Esophagus (tissue), 2 donors: Measurements from ENCODE around the gene OSR1. TPM values are rescaled to one million over a fixed set of nuclear protein-coding genes. Genes with fewer than 3 reads are reported as not detected.
"Not testable (repeated sequence)": the region's sequence is repeated elsewhere in the genome, so short reads cannot be mapped to it uniquely, and the experiment has no call there.

Experiments used
- H3K27ac ChIP-seq, 2 donors: one replicate each; pipeline ENCODE4 v1.5.1; 2013; ENCODE audit warnings: low read depth in 2 of 2, mild to moderate bottlenecking in 2 of 2, inconsistent platforms in 1 of 2, low read length in 1 of 2, moderate library complexity in 1 of 2
- H3K27me3 ChIP-seq, 2 donors: one replicate each; pipeline ENCODE4 v1.6.1; 2013; ENCODE audit warnings: low read length in 2 of 2, control low read depth in 1 of 2, mild to moderate bottlenecking in 1 of 2; ENCODE audit not compliant: insufficient read depth in 2 of 2, control insufficient read depth in 1 of 2
- H3K36me3 ChIP-seq, 2 donors: one replicate each; pipeline ENCODE4 v1.6.1; 2013; ENCODE audit warnings: low read length in 1 of 2; ENCODE audit not compliant: control insufficient read depth in 2 of 2, insufficient read depth in 2 of 2
- H3K4me1 ChIP-seq, 2 donors: one replicate each; pipeline ENCODE4 v1.6.1; 2013; ENCODE audit warnings: low read length in 1 of 2; ENCODE audit not compliant: control insufficient read depth in 2 of 2, insufficient read depth in 2 of 2
- H3K4me3 ChIP-seq, 2 donors: one replicate each; pipeline ENCODE4 v1.5.1; 2013; ENCODE audit warnings: low read length in 2 of 2, mild to moderate bottlenecking in 2 of 2, low read depth in 1 of 2, moderate library complexity in 1 of 2
- H3K9me3 ChIP-seq, 2 donors: one replicate each; pipeline ENCODE4 v1.6.1; 2013; ENCODE audit warnings: mild to moderate bottlenecking in 2 of 2, low read depth in 1 of 2, low read length in 1 of 2, moderate library complexity in 1 of 2; ENCODE audit not compliant: control insufficient read depth in 2 of 2, insufficient read depth in 1 of 2
- WGBS, 2 donors: extraction: QIAGEN DNeasy Blood & Tissue Kit; methylation state at CpG; one replicate each; pipeline ENCODE4 v1.1.7; 2013; 5-methylcytosine and 5-hydroxymethylcytosine counted together
- polyA plus RNA-seq, 2 donors: library from polyadenylated mRNA; stranded (reverse); fragments of 200-250 nt; gene quantifications; one replicate each; pipeline ENCODE4 v1.2.3, GENCODE V29; 2013
- donor health status: healthy with polysubstance abuse.
- donor health status: Bipolar disorder and iron deficiency.

The OSR1 gene
- polyA plus RNA-seq, 2 donors: 1.1 to 1.7 TPM

DNA sequence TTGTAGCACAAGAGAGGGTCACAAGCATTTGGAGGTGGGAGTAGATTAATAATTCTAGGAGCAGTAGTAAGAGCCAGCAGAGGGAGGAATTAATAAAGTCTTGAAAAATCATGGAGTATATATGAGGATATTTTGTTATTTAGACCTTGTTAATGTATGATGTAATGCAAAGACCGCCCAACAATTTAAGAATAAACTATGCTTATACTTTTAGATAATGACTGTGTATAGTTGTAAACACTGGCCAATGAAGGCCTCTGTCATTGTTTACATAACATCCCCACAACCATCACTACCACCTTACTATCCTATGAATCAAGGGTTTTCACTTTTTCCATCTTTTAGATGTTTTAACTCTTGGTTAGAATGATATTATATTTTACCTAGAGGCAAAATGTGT is 37.6 kb downstream of the OSR1 start:
- 96 to 98% methylated on average over 1 of the region's 1 CpG for WGBS, 2 donors
- H3K27me3 ChIP-seq: no peaks in the 10 kb centered on the region
- no peaks in the 10 kb centered on the region for H3K4me1 ChIP-seq
- no peaks in the 10 kb centered on the region for H3K9me3 ChIP-seq
- H3K4me3 ChIP-seq: no peak overlapping the region
- no peaks in the 10 kb centered on the region for H3K36me3 ChIP-seq
- H3K27ac ChIP-seq: no peak overlapping the region

DNA sequence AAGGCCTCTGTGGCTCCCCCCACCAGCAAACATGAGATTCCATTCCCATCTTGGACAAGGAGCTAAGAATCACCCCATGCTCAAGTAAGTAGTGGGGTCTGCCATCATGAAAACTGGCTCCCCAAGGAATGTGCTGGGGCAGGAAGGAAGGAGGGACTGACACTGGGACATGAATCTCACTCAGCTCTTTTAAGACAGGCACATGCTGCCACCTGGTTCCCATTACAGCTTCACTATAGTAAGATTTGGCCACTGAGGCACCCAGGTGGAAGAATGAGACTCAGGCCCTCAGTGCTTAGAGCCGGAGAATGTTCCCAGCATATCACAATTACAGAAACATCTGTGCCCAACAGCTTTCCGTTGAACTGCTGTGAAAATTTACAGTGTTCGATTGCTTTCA is 38.7 kb downstream of the OSR1 start:
- Histone ChIP-seq H3K27me3 (no peaks in the 10 kb centered on the region), H3K36me3 (no peaks in the 10 kb centered on the region), H3K9me3 (no peaks in the 10 kb centered on the region), H3K4me1 (no peaks in the 10 kb centered on the region), H3K27ac (no peak overlapping the region), H3K4me3 (no peak overlapping the region)
- WGBS, 2 donors: 67 to 70% methylated on average over 3 of the region's 3 CpGs

DNA sequence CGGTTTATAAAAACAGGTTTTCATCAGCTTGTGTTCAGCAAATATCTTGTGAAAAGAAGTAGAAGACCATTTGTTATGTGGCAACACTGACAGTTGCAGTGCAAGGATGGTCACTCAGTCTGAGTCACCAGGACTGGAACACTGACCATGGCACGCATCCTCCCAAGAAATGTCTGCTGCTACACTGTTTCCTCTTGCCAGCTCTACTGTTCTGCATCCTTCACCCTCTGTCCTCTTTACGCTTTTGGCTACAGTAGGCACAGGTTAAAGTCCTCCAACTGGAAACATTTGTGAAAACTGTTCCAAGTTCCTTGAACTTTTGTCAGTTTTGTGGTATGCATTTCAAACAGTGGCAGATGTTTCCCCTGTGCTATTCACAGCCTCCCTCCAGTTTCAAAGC is 39.4 kb downstream of the OSR1 start:
- no peak overlapping the region for H3K27ac ChIP-seq
- WGBS, 2 donors: 92 to 97% methylated on average over 3 of the region's 3 CpGs
- no peak overlapping the region for H3K4me3 ChIP-seq
- no peaks in the 10 kb centered on the region for H3K4me1 ChIP-seq
- H3K36me3 ChIP-seq: no peaks in the 10 kb centered on the region
- H3K9me3 ChIP-seq: no peaks in the 10 kb centered on the region
- no peaks in the 10 kb centered on the region for H3K27me3 ChIP-seq

DNA sequence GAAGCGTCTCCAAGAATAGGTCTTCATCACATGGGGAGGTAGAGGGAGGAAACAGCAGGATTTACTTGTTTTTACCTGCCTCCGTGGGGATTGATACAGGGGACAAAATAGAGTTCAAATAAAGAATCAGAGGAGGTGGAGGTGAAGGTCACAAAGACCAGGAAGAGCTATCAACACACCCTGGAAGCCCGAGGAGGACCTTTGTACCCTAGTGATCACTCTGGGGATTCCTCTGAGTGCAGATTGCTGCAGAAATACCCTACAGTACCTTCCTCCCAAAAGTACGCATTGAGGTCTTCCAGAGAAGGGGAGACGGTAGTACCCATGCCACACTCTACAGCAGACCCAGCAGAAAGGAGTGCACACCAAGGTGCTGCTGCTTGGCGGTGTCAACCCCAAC is 44.9 kb downstream of the OSR1 start:
- Histone ChIP-seq H3K27ac (no peak overlapping the region), H3K9me3 (no peaks in the 10 kb centered on the region), H3K36me3 (no peaks in the 10 kb centered on the region), H3K4me1 (no peaks in the 10 kb centered on the region), H3K27me3 (no peaks in the 10 kb centered on the region), H3K4me3 (no peak overlapping the region)
- 89 to 91% methylated on average over 6 of the region's 6 CpGs for WGBS, 2 donors

DNA sequence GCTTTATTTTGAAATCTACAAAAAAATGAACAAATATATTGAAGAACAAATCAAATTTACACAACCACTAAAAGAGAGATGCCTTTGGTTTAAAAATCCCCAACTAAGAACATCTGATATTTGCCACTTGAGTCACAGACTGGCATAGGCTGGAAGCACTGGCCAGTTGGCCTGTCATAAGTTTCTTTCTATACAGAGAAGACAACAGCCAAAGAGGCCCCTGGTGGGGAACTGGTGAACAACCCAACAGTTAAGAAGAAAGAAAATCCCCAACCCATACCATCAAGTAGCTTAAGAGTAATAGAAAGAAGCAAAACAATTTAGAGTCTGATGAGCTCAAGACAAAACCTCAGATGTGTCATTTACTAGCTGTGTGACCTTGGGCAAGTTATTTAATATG is 45.5 kb downstream of the OSR1 start:
- Histone ChIP-seq H3K36me3 (no peaks in the 10 kb centered on the region), H3K9me3 (no peaks in the 10 kb centered on the region), H3K4me3 (no peak overlapping the region), H3K4me1 (no peaks in the 10 kb centered on the region), H3K27me3 (no peaks in the 10 kb centered on the region), H3K27ac (no peak overlapping the region)

DNA sequence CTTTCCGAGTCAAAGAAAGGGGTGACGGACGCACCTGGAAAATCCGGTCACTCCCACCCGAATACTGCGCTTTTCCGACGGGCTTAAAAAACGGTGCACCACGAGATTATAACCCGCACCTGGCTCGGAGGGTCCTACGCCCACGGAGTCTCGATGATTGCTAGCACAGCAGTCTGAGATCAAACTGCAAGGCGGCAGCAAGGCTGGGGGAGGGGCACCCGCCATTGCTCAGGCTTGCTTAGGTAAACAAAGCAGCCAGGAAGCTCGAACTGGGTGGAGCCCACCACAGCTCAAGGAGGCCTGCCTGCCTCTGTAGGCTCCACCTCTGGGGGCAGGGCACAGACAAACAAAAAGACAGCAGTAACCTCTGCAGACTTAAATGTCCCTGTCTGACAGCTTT is 52.4 kb downstream of the OSR1 start:
- not testable (repeated sequence) for H3K4me3 ChIP-seq, H3K27ac ChIP-seq, H3K27me3 ChIP-seq, H3K9me3 ChIP-seq, H3K4me1 ChIP-seq, H3K36me3 ChIP-seq
- 74% methylated on average over 17 of the region's 18 CpGs for WGBS, 2 donors

DNA sequence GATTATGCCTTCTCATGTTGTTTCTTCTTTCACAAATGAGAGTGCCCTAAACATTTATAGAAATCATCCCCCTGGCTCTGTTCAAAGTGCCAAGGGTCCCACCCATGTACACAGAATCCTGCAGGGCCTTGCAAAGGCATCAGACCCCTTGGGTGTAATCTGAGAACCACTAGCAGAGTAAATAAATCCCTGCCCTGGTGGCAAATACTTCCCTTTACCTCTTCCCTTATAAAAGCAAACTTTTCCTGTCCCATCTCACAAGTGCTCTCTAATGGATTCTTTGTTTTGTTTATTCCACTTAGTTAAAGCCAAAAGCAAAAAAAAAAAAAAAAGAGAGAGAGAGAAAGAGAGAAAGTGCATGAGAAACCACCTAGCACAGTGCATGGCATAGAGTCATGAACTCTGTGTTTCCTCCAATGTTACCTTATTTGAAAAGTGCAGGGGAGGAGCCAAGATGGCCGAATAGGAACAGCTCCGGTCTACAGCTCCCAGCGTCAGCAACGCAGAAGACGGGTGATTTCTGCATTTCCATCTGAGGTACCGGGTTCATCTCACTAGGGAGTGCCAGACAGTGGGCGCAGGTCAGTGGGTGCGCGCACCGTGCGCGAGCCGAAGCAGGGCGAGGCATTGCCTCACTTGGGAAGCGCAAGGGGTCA is 52.9 kb downstream of the OSR1 start:
- not testable (repeated sequence) for H3K4me1 ChIP-seq, H3K27me3 ChIP-seq, H3K9me3 ChIP-seq, H3K4me3 ChIP-seq, H3K27ac ChIP-seq, H3K36me3 ChIP-seq
- WGBS, 2 donors: 80 to 90% methylated on average over 5 to 10 of the region's 15 CpGs

DNA sequence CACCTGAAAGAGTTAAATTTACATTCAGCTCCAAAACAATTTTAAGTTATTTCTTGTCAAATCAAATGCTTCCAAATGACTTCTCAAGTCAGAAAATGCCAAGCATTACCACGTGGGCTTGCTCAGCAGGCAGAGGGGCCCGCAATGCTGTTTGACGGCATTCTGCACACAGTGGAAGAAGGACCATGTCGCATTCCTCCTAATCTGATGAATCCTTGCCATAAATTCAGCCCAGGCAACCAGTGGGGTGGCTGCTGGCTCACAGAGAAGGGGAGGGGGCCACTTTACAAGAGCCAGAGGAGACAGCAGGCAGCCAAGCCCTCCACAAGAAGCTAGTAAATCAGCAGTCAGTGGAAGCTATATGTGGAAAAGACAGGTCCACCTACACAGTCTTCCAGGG is 56.7 kb downstream of the OSR1 start:
- 85 to 94% methylated on average over 4 of the region's 4 CpGs for WGBS, 2 donors
- no peak overlapping the region for H3K27ac ChIP-seq
- no peaks in the 10 kb centered on the region for H3K9me3 ChIP-seq
- H3K4me1 ChIP-seq: no peaks in the 10 kb centered on the region
- H3K27me3 ChIP-seq: no peaks in the 10 kb centered on the region
- H3K36me3 ChIP-seq: no peaks in the 10 kb centered on the region
- no peak overlapping the region for H3K4me3 ChIP-seq
